ENCODE results near the gene LYPD3.
A peak's percentile ranks its signal among the peaks of the same experiment; 100 is the strongest.

The LYPD3 gene

GRCh38 chr19:43479226-43479625, 13.8 kb upstream of the LYPD3 start:
- no peak for DNase-seq (ENCODE audit: extremely low read depth, low read depth)
- no peak overlapping the region for H3K4me3 ChIP-seq (replicated peaks; ENCODE audit: low read depth, low read length)
- no peak for TF ChIP-seq CTCF (IDR thresholded peaks at IDR 0.05; ENCODE audit: low read depth, low read length, missing control alignments)

DNA sequence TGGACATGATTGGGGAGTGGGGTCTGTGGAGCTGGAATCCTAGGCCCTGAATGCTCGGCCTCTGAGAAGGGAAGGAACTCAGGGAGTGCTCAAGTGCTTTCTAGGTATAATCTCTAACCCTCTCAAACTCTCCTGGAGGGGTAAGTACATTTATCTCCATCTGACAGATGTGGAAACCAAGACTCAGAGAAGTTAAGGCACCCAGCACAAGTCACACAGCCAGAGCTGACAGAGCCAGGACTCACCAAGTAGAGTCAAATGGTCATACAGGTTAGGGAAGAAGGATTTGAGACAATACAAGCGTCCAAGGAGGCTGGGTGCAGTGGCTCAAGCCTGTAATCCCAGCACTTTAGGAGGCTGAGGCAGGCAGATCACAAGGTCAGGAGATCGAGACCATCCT, 12.9 kb upstream of the LYPD3 start:
- no peak overlapping the region for H3K4me3 ChIP-seq (replicated peaks; ENCODE audit: low read depth, low read length)
- DNase-seq (ENCODE audit: extremely low read depth, low read depth) = no peak
- no peak for TF ChIP-seq CTCF (IDR thresholded peaks at IDR 0.05; ENCODE audit: low read depth, low read length, missing control alignments)

- peak; percentile 52 for DNase-seq (ENCODE audit: extremely low read depth, low read depth)
- no peak for TF ChIP-seq CTCF (IDR thresholded peaks at IDR 0.05; ENCODE audit: low read depth, low read length, missing control alignments)
Observed at GRCh38 chr19:43476606-43477005, 11.2 kb upstream of the LYPD3 start.

GRCh38 chr19:43474986-43475705, 9.7 kb upstream of the LYPD3 start:
- no peak for TF ChIP-seq CTCF (IDR thresholded peaks at IDR 0.05; ENCODE audit: low read depth, low read length, missing control alignments)
- H3K4me3 ChIP-seq (replicated peaks; ENCODE audit: low read depth, low read length) = peak overlapping the region; percentile 23
- peak; percentile 73 for DNase-seq (ENCODE audit: extremely low read depth, low read depth)

More at GRCh38 chr19:43476606-43477005, 11.2 kb upstream of the LYPD3 start:
- H3K4me3 ChIP-seq (replicated peaks; ENCODE audit: low read depth, low read length) = no peak overlapping the region

GRCh38 chr19:43474487-43474886, 9.1 kb upstream of the LYPD3 start:
- no peak for DNase-seq (ENCODE audit: extremely low read depth, low read depth)
- H3K4me3 ChIP-seq (replicated peaks; ENCODE audit: low read depth, low read length) = no peak overlapping the region
- TF ChIP-seq CTCF (IDR thresholded peaks at IDR 0.05; ENCODE audit: low read depth, low read length, missing control alignments) = no peak

- no peak for TF ChIP-seq CTCF (IDR thresholded peaks at IDR 0.05; ENCODE audit: low read depth, low read length, missing control alignments)
- no peak for DNase-seq (ENCODE audit: extremely low read depth, low read depth)
- H3K4me3 ChIP-seq (replicated peaks; ENCODE audit: low read depth, low read length) = no peak overlapping the region
Observed at GRCh38 chr19:43471091-43471490, 5.7 kb upstream of the LYPD3 start.

- no peak overlapping the region for H3K4me3 ChIP-seq (replicated peaks; ENCODE audit: low read depth, low read length)
- no peak for DNase-seq (ENCODE audit: extremely low read depth, low read depth)
- no peak for TF ChIP-seq CTCF (IDR thresholded peaks at IDR 0.05; ENCODE audit: low read depth, low read length, missing control alignments)
Observed at GRCh38 chr19:43470288-43470687, 4.9 kb upstream of the LYPD3 start.
